Neural progenitor cell (in vitro differentiated cells): ENCODE results near the gene PRPF31. TPM values are rescaled to one million over a fixed set of nuclear protein-coding genes. Genes with fewer than 3 reads are reported as not detected.

Experiments used
- DNase-seq: peaks from one replicate; pipeline ENCODE4 v3.0.0-alpha.2; 2016; ENCODE audit warnings: low spot score
- H2AFZ ChIP-seq: fragments of 200-600 bp; sonication (generic); replicated peaks from 2 replicates; pipeline ENCODE4 v1.6.1; 2016; ENCODE audit warnings: antibody characterized with exemption
- H3F3A ChIP-seq: fragments of 200-600 bp; sonication (generic); 2 replicates; pipeline ENCODE4 v1.6.1; 2016; ENCODE audit warnings: antibody characterized with exemption, low read depth
- H3K27ac ChIP-seq: fragments of 200-600 bp; sonication (generic); 2 replicates; pipeline ENCODE4 v1.5.1; 2016; ENCODE audit warnings: mild to moderate bottlenecking
- H3K27me3 ChIP-seq: fragments of 200-600 bp; sonication (generic); 2 replicates; pipeline ENCODE4 v1.6.1; 2016; ENCODE audit warnings: mild to moderate bottlenecking, moderate library complexity
- H3K36me3 ChIP-seq: fragments of 200-600 bp; sonication (generic); 2 replicates; pipeline ENCODE4 v1.5.1; 2016
- H3K4me1 ChIP-seq: fragments of 200-600 bp; sonication (generic); 2 replicates; pipeline ENCODE4 v1.6.1; 2016; ENCODE audit warnings: mixed run types
- H3K4me2 ChIP-seq: fragments of 200-600 bp; sonication (generic); 2 replicates; pipeline ENCODE4 v1.6.1; 2016
- H3K4me3 ChIP-seq: fragments of 200-600 bp; sonication (generic); 2 replicates; pipeline ENCODE4 v1.5.1; 2016
- H3K79me2 ChIP-seq: fragments of 200-600 bp; sonication (generic); 2 replicates; pipeline ENCODE4 v1.6.1; 2016; ENCODE audit warnings: low read depth
- H3K9ac ChIP-seq: fragments of 200-600 bp; sonication (generic); 2 replicates; pipeline ENCODE4 v1.6.1; 2016
- H3K9me3 ChIP-seq: fragments of 200-600 bp; sonication (generic); 2 replicates; pipeline ENCODE4 v1.5.1; 2016; ENCODE audit warnings: low read depth
- H4K20me1 ChIP-seq: fragments of 200-600 bp; sonication (generic); 2 replicates; pipeline ENCODE4 v1.6.1; 2016; ENCODE audit warnings: low read depth
- H3K27ac Mint-ChIP-seq: 3 replicates; pipeline ENCODE4 v1.8.0; 2021; ENCODE audit warnings: mixed read lengths
- H3K27me3 Mint-ChIP-seq: 2 replicates; pipeline ENCODE4 v1.8.0; 2022; ENCODE audit warnings: low read depth, mild to moderate bottlenecking, inconsistent platforms, moderate library complexity, mixed read lengths; ENCODE audit not compliant: insufficient read depth
- H3K36me3 Mint-ChIP-seq: 3 replicates; pipeline ENCODE4 v1.8.0; 2021; ENCODE audit warnings: mixed read lengths
- H3K4me1 Mint-ChIP-seq: 3 replicates; pipeline ENCODE4 v1.8.0; 2021; ENCODE audit warnings: mixed read lengths
- H3K4me3 Mint-ChIP-seq: 3 replicates; pipeline ENCODE4 v1.8.0; 2021; ENCODE audit warnings: mild to moderate bottlenecking, moderate library complexity, mixed read lengths
- H3K9me3 Mint-ChIP-seq: 3 replicates; pipeline ENCODE4 v1.8.0; 2020; ENCODE audit warnings: mixed read lengths
- EZH2 ChIP-seq: fragments of 200-600 bp; sonication (generic); IDR thresholded peaks from 2 replicates; pipeline ENCODE4 v1.6.1; 2017; ENCODE audit warnings: antibody characterized with exemption, mild to moderate bottlenecking, moderate library complexity
- EZH2phosphoT487 ChIP-seq: fragments of 200-600 bp; sonication (generic); IDR thresholded peaks from 2 replicates; pipeline ENCODE4 v1.6.1; 2017; ENCODE audit warnings: antibody characterized with exemption
- total RNA-seq: library from RNA; depleted of rRNA; stranded (reverse); fragments of >200 nt; gene quantifications from 2 replicates; pipeline ENCODE4 v1.2.3, GENCODE V29; 2015; ENCODE audit warnings: low replicate concordance
- TF ChIP-seq, protein P1 (sequence below): fragments of 200-600 bp; sonication (generic); IDR thresholded peaks from 2 replicates; pipeline ENCODE4 v1.5.1; 2017; ENCODE audit warnings: antibody characterized with exemption, mild to moderate bottlenecking

PRPF31 gene
- total RNA-seq, 1 donor from 2014 or later = 64.4 TPM

DNA sequence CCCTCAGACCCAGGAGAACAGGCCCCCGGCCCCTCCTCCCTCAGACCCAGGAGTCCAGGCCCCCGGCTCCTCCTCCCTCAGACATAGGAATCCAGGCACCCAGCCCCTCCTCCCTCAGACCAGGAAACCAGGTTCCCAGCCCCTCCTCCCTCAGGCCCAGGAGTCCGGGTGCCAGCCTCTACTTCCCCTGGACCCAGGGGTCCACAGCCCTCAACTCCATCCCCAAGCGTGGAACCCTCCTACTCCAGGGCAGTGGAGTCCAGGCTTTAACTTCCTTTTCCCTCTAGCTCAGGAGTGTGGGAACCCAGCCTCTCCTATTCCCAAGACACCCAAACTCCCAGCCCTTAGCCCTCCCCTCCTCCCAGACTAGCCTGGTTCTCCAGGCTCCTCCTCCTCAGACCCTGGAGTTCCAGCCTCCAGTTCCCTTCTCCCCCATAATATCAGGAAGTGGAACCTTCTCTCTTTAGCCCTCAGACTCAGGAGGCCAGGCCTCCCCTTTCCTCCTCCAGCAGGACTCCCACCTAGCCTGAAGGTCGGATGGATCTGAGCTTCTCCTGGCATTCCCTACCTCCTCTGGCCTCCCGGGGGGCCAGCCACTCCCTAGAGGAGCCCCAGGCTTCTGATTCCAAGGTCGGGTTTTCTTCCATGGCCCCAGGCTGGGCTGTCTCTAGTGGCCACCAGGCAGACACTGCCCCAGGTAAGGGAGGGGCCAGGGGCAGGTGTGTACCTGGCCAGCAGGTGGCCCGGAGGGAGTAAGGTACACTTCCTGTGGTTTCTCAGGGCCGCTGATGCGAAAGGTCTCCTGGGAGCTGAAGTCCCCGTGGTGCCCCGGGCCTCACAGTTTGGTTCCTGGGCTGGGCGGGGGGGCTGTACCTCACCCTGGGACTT is 57.2 kb downstream of the PRPF31 start, which contains the start of gene TMC4:
TMC4 (minus strand) TSS at position 690 of the 888 bp plus-strand sequence; CDS start at position 647, 43 bp downstream.
- H3K4me2 ChIP-seq = no peak within 1 kb of the TSS
- peaks cover 16% of the 10 kb centered on the region for H3F3A ChIP-seq
- H2AFZ ChIP-seq = no peak within 1 kb of the TSS
- no peaks in the 10 kb centered on the region for H3K79me2 ChIP-seq
- no peak within 1 kb of the TSS for H3K27ac ChIP-seq
- Mint-ChIP-seq H3K4me3 (no peak within 1 kb of the TSS), H3K9me3 (no peaks in the 10 kb centered on the region), H3K4me1 (no peaks in the 10 kb centered on the region), H3K36me3 (peaks cover 5% of the 10 kb centered on the region), H3K27ac (no peak within 1 kb of the TSS), H3K27me3 (peaks cover 9% of the 10 kb centered on the region)
- H3K9ac ChIP-seq = no peak within 1 kb of the TSS
- no peak for DNase-seq
- H3K27me3 ChIP-seq = no peaks in the 10 kb centered on the region
- peaks cover 3% of the 10 kb centered on the region for H3K4me1 ChIP-seq
- H3K4me3 ChIP-seq = no peak within 1 kb of the TSS
- H3K36me3 ChIP-seq = no peaks in the 10 kb centered on the region
- peaks cover 3% of the 10 kb centered on the region for H4K20me1 ChIP-seq
- TF ChIP-seq, protein P1, sequence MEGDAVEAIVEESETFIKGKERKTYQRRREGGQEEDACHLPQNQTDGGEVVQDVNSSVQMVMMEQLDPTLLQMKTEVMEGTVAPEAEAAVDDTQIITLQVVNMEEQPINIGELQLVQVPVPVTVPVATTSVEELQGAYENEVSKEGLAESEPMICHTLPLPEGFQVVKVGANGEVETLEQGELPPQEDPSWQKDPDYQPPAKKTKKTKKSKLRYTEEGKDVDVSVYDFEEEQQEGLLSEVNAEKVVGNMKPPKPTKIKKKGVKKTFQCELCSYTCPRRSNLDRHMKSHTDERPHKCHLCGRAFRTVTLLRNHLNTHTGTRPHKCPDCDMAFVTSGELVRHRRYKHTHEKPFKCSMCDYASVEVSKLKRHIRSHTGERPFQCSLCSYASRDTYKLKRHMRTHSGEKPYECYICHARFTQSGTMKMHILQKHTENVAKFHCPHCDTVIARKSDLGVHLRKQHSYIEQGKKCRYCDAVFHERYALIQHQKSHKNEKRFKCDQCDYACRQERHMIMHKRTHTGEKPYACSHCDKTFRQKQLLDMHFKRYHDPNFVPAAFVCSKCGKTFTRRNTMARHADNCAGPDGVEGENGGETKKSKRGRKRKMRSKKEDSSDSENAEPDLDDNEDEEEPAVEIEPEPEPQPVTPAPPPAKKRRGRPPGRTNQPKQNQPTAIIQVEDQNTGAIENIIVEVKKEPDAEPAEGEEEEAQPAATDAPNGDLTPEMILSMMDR = no peak
- TF ChIP-seq EZH2phosphoT487 (no peak), EZH2 (no peak)
- H3K9me3 ChIP-seq = no peaks in the 10 kb centered on the region

DNA sequence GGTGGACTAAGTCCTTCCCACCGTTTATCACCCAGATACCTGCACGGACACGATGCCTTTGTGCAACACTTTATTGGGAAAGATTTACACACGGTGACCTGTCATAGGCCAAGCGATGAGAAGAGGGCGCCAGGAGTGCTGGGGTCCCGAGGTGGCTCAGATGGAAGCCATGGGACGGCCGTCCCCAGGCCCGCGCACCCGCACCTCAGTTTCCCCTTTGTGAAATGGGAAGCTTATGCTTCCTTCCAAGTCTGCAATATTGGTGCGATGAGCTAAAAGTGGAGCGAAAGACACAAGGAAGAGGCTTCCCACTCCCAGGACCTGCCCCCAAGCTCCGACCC is 57.8 kb downstream of the PRPF31 start:
- H3K9me3 ChIP-seq = no peaks in the 10 kb centered on the region
- H3K27me3 Mint-ChIP-seq = peaks cover 9% of the 10 kb centered on the region
- no peak for DNase-seq
- no peaks in the 10 kb centered on the region for H3K27me3 ChIP-seq
- TF ChIP-seq EZH2phosphoT487 (no peak), EZH2 (no peak)
- TF ChIP-seq, protein P1 = no peak
- peaks cover 3% of the 10 kb centered on the region for H4K20me1 ChIP-seq
- H3K4me1 Mint-ChIP-seq = peaks cover 4% of the 10 kb centered on the region
- H3K4me1 ChIP-seq = peaks cover 3% of the 10 kb centered on the region
- H3K79me2 ChIP-seq = no peaks in the 10 kb centered on the region
- peaks cover 7% of the 10 kb centered on the region for H3K36me3 Mint-ChIP-seq
- H3K27ac Mint-ChIP-seq = no peak overlapping the region
- no peak overlapping the region for H3K4me2 ChIP-seq
- no peaks in the 10 kb centered on the region for H3K9me3 Mint-ChIP-seq
- H3K4me3 Mint-ChIP-seq = no peak overlapping the region
- H3K9ac ChIP-seq = no peak overlapping the region
- H2AFZ ChIP-seq = no peak overlapping the region
- H3K36me3 ChIP-seq = no peaks in the 10 kb centered on the region
- peaks cover 16% of the 10 kb centered on the region for H3F3A ChIP-seq
- no peak overlapping the region for H3K27ac ChIP-seq
- H3K4me3 ChIP-seq = no peak overlapping the region

DNA sequence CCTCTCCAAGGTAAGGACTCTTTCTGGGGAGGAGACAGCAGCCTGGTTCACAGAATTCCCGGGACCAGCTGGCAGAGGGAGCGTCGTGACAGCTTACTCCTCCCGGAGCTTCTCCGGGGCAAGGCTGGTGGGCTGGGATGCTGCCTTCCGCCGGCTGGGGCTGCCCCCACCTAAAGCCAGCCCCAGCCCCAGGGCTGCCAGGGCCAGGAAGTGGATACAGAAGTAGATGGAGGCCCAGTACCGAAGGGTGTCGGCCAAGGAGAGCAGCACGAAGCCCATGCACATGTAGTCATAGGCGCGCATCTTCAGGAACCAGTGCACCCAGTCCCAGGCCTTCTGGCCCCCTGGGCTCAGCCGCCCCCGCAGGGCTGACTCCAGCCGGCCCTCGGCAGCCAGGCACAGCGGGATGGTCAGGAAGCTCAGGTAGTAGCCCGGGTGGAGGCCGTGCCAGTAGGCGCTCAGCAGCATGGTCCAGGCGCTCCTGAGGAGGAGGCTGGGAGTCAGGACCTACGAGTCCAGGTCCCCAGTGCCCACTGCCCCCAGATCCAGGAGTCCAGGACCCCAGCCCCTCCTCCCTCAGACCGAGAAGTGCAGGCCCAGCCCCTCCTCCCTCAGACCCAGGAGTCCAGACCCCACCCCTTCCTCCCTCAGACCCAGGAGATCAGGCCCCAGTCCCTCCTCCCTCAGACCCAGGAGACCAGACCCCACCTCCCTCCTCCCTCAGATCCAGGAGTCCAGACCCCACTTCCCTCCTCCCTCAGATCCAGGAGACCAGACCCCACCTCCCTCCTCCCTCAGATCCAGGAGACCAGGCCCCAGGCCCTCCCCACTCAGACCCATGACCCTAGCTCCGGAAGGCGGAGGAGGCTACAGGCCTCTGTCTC is 58.6 kb downstream of the PRPF31 start:
- Mint-ChIP-seq H3K4me1 (peaks cover 12% of the 10 kb centered on the region), H3K9me3 (no peaks in the 10 kb centered on the region), H3K4me3 (no peak overlapping the region), H3K36me3 (peaks cover 8% of the 10 kb centered on the region), H3K27ac (no peak overlapping the region), H3K27me3 (peaks cover 8% of the 10 kb centered on the region)
- Histone ChIP-seq H4K20me1 (peaks cover 10% of the 10 kb centered on the region), H3K9ac (no peak overlapping the region), H2AFZ (no peak overlapping the region), H3K4me1 (peaks cover 3% of the 10 kb centered on the region), H3K9me3 (no peaks in the 10 kb centered on the region), H3F3A (peaks cover 16% of the 10 kb centered on the region), H3K4me2 (no peak overlapping the region), H3K79me2 (no peaks in the 10 kb centered on the region), H3K36me3 (no peaks in the 10 kb centered on the region), H3K27ac (no peak overlapping the region), H3K27me3 (no peaks in the 10 kb centered on the region), H3K4me3 (no peak overlapping the region)
- DNase-seq = no peak
- TF ChIP-seq EZH2phosphoT487 (no peak), EZH2 (no peak)
- TF ChIP-seq, protein P1 = no peak
